ENCODE results near the gene ADAMTSL1. TPM values are rescaled to one million over a fixed set of nuclear protein-coding genes. Genes with fewer than 3 reads are reported as not detected.

ADAMTSL1 gene
- total RNA-seq, 1 experiment from 2014 or later: not detected

GRCh38 chr9:18788256-18788655 is 314.3 kb downstream of the ADAMTSL1 start:
- TF ChIP-seq CTCF (IDR thresholded peaks at IDR 0.05; ENCODE audit: unreplicated experiment): no peak
- intact Hi-C loops (cut with micrococcal nuclease; ENCODE audit: unreplicated experiment): no loop called here
- BruUV-seq (replicated peaks): no TSS peak
- no peak for DNase-seq
- CTCF ChIA-PET: no interaction called here
- H3K27ac Mint-ChIP-seq (ENCODE audit: unreplicated experiment): no peak overlapping the region
- no peaks in the 10 kb centered on the region for H3K4me1 Mint-ChIP-seq (ENCODE audit: low read depth, unreplicated experiment)
- no peak overlapping the region for H3K4me3 Mint-ChIP-seq (ENCODE audit: low read depth, unreplicated experiment)
- H3K36me3 Mint-ChIP-seq (ENCODE audit: insufficient read depth, unreplicated experiment): no peaks in the 10 kb centered on the region
- H3K27me3 Mint-ChIP-seq (ENCODE audit: unreplicated experiment): peaks cover 27% of the 10 kb centered on the region
- H3K9me3 Mint-ChIP-seq (ENCODE audit: low read depth, unreplicated experiment): no peaks in the 10 kb centered on the region

- peak; percentile 29 for DNase-seq
- Mint-ChIP-seq H3K36me3 (ENCODE audit: insufficient read depth, unreplicated experiment) (no peaks in the 10 kb centered on the region), H3K9me3 (ENCODE audit: low read depth, unreplicated experiment) (no peaks in the 10 kb centered on the region), H3K4me1 (ENCODE audit: low read depth, unreplicated experiment) (no peaks in the 10 kb centered on the region), H3K4me3 (ENCODE audit: low read depth, unreplicated experiment) (no peak overlapping the region), H3K27ac (ENCODE audit: unreplicated experiment) (no peak overlapping the region), H3K27me3 (ENCODE audit: unreplicated experiment) (peaks cover 43% of the 10 kb centered on the region)
- CTCF ChIA-PET: no interaction called here
- intact Hi-C loops (cut with micrococcal nuclease; ENCODE audit: unreplicated experiment): no loop called here
- peak; percentile 19 for TF ChIP-seq CTCF (IDR thresholded peaks at IDR 0.05; ENCODE audit: unreplicated experiment)
- no TSS peak for BruUV-seq (replicated peaks)
Measured at GRCh38 chr9:18791074-18791473, 317.1 kb downstream of the ADAMTSL1 start.

- Mint-ChIP-seq H3K4me3 (ENCODE audit: low read depth, unreplicated experiment) (no peak overlapping the region), H3K36me3 (ENCODE audit: insufficient read depth, unreplicated experiment) (no peaks in the 10 kb centered on the region), H3K27ac (ENCODE audit: unreplicated experiment) (no peak overlapping the region), H3K4me1 (ENCODE audit: low read depth, unreplicated experiment) (no peaks in the 10 kb centered on the region), H3K27me3 (ENCODE audit: unreplicated experiment) (peaks cover 47% of the 10 kb centered on the region), H3K9me3 (ENCODE audit: low read depth, unreplicated experiment) (no peaks in the 10 kb centered on the region)
- no peak for DNase-seq
- TF ChIP-seq CTCF (IDR thresholded peaks at IDR 0.05; ENCODE audit: unreplicated experiment): no peak
- BruUV-seq (replicated peaks): no TSS peak
- intact Hi-C loops (cut with micrococcal nuclease; ENCODE audit: unreplicated experiment): no loop called here
- CTCF ChIA-PET: interaction anchor here (0.7 kb wide), 2 partner anchors 160 to 585 kb away, joined by 3 read pairs; no protein-coding TSS in a partner anchor
Measured at GRCh38 chr9:18793122-18793521, 319.2 kb downstream of the ADAMTSL1 start.

GRCh38 chr9:18795947-18796671 is 322.2 kb downstream of the ADAMTSL1 start:
- CTCF ChIA-PET: no interaction called here
- TF ChIP-seq CTCF (IDR thresholded peaks at IDR 0.05; ENCODE audit: unreplicated experiment): no peak
- no peaks in the 10 kb centered on the region for H3K4me1 Mint-ChIP-seq (ENCODE audit: low read depth, unreplicated experiment)
- BruUV-seq (replicated peaks): no TSS peak
- no peak overlapping the region for H3K27ac Mint-ChIP-seq (ENCODE audit: unreplicated experiment)
- intact Hi-C loops (cut with micrococcal nuclease; ENCODE audit: unreplicated experiment): no loop called here
- no peak for DNase-seq
- peaks cover 42% of the 10 kb centered on the region for H3K27me3 Mint-ChIP-seq (ENCODE audit: unreplicated experiment)
- H3K36me3 Mint-ChIP-seq (ENCODE audit: insufficient read depth, unreplicated experiment): no peaks in the 10 kb centered on the region
- no peak overlapping the region for H3K4me3 Mint-ChIP-seq (ENCODE audit: low read depth, unreplicated experiment)
- H3K9me3 Mint-ChIP-seq (ENCODE audit: low read depth, unreplicated experiment): no peaks in the 10 kb centered on the region
